ENCODE measurements around the gene POLR3H. TPM values are rescaled to one million over a fixed set of nuclear protein-coding genes. Genes with fewer than 3 reads are reported as not detected.
"Not testable (repeated sequence)": the region's sequence is repeated elsewhere in the genome, so short reads cannot be mapped to it uniquely, and the experiment has no call there.

POLR3H gene
- total RNA-seq, 1 experiment from 2014 or later, result 21.2 TPM

DNA sequence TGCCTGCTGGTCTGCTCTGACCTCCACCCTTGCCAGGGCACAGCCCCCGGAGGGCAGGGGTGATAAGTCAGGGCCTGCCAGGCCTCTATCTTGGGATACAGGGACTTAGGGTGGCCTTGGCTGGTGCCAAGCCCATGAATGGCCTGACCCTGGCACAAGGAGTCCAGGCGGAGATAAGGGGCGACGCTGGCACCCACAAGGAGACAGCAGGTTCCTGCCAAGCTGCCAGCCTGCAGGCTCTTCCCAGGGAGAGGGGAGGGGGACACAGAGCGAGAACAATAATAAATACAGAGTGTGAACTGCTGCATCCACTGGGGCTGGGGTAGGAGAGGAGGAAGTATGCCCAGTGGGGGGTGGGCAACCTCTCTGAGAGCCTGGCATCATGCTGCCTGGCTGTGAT is 17.5 kb upstream of the POLR3H start:
- Histone ChIP-seq H3K9me3 (ENCODE audit: low read length) (no peaks in the 10 kb centered on the region), H3K4me3 (ENCODE audit: low read length) (no peak overlapping the region), H3K9me2 (replicated peaks; ENCODE audit: low read length) (no peaks in the 10 kb centered on the region), H3K79me2 (ENCODE audit: low read length) (no peaks in the 10 kb centered on the region), H3K36me3 (ENCODE audit: low read depth, low read length) (no peaks in the 10 kb centered on the region), H3F3A (ENCODE audit: low read length, unreplicated experiment) (no peaks in the 10 kb centered on the region), H3K27me3 (ENCODE audit: low read length) (no peaks in the 10 kb centered on the region), H3K4me1 (ENCODE audit: insufficient read depth, low read length) (peaks cover 26% of the 10 kb centered on the region), H3K9ac (ENCODE audit: low read length) (no peak overlapping the region), H3K4me2 (ENCODE audit: low read length) (no peak overlapping the region), H2AFZ (ENCODE audit: low read length) (no peak overlapping the region), H3K27ac (ENCODE audit: low read length) (no peak overlapping the region), H4K20me1 (ENCODE audit: low read length) (no peaks in the 10 kb centered on the region)
- POLR2A ChIA-PET (ENCODE audit: unreplicated experiment), result no interaction called here
- TF ChIP-seq EZH2phosphoT487 (IDR thresholded peaks at IDR 0.05; ENCODE audit: borderline replicate concordance, low read length) (no peak), EZH2 (IDR thresholded peaks at IDR 0.05; ENCODE audit: low read length, unreplicated experiment) (no peak)
- TF ChIP-seq, protein P1, sequence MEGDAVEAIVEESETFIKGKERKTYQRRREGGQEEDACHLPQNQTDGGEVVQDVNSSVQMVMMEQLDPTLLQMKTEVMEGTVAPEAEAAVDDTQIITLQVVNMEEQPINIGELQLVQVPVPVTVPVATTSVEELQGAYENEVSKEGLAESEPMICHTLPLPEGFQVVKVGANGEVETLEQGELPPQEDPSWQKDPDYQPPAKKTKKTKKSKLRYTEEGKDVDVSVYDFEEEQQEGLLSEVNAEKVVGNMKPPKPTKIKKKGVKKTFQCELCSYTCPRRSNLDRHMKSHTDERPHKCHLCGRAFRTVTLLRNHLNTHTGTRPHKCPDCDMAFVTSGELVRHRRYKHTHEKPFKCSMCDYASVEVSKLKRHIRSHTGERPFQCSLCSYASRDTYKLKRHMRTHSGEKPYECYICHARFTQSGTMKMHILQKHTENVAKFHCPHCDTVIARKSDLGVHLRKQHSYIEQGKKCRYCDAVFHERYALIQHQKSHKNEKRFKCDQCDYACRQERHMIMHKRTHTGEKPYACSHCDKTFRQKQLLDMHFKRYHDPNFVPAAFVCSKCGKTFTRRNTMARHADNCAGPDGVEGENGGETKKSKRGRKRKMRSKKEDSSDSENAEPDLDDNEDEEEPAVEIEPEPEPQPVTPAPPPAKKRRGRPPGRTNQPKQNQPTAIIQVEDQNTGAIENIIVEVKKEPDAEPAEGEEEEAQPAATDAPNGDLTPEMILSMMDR (conservative IDR thresholded peaks at IDR 0.05; ENCODE audit: low read depth, low read length), result no peak
- BruUV-seq (replicated peaks), result no TSS peak
- CTCF ChIA-PET, result no interaction called here
- intact Hi-C loops (cut with micrococcal nuclease), result no loop called here
- no peak for DNase-seq
- ATAC-seq, result no peak

DNA sequence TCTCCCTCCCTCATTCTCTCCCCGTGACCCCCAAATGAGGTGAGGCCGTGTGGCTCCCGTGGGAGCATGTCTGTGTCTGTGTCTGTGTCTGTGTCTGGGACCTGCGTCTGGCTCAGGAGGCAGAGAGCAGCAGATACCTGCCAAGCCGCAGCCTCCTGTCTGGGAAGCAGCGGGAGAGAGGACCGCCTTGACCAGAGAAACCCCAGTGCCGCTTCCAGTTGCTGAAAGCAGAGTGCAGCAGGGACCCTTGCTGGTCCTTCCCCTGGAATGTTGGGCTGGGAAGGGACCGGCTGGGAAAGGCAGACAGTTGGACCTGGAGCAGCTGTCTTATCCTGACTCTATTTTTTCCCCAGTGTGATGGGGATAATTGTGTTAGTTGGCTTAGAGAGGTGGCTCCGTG is 17.1 kb upstream of the POLR3H start:
- no peak overlapping the region for H3K4me3 ChIP-seq (ENCODE audit: low read length)
- H3K9me2 ChIP-seq (replicated peaks; ENCODE audit: low read length), result no peaks in the 10 kb centered on the region
- peaks cover 26% of the 10 kb centered on the region for H3K4me1 ChIP-seq (ENCODE audit: insufficient read depth, low read length)
- no TSS peak for BruUV-seq (replicated peaks)
- no peaks in the 10 kb centered on the region for H3K9me3 ChIP-seq (ENCODE audit: low read length)
- no peaks in the 10 kb centered on the region for H3K36me3 ChIP-seq (ENCODE audit: low read depth, low read length)
- H3K9ac ChIP-seq (ENCODE audit: low read length), result no peak overlapping the region
- DNase-seq, result no peak
- no peak for ATAC-seq
- no peaks in the 10 kb centered on the region for H3K27me3 ChIP-seq (ENCODE audit: low read length)
- no peak overlapping the region for H2AFZ ChIP-seq (ENCODE audit: low read length)
- ChIA-PET CTCF (no interaction called here), POLR2A (ENCODE audit: unreplicated experiment) (no interaction called here)
- no peaks in the 10 kb centered on the region for H4K20me1 ChIP-seq (ENCODE audit: low read length)
- no peak overlapping the region for H3K4me2 ChIP-seq (ENCODE audit: low read length)
- TF ChIP-seq, protein P1 (conservative IDR thresholded peaks at IDR 0.05; ENCODE audit: low read depth, low read length), result no peak
- TF ChIP-seq EZH2phosphoT487 (IDR thresholded peaks at IDR 0.05; ENCODE audit: borderline replicate concordance, low read length), result no peak
- no peak for TF ChIP-seq EZH2 (IDR thresholded peaks at IDR 0.05; ENCODE audit: low read length, unreplicated experiment)
- no peaks in the 10 kb centered on the region for H3F3A ChIP-seq (ENCODE audit: low read length, unreplicated experiment)
- no peaks in the 10 kb centered on the region for H3K79me2 ChIP-seq (ENCODE audit: low read length)
- intact Hi-C loops (cut with micrococcal nuclease), result no loop called here
- H3K27ac ChIP-seq (ENCODE audit: low read length), result no peak overlapping the region

DNA sequence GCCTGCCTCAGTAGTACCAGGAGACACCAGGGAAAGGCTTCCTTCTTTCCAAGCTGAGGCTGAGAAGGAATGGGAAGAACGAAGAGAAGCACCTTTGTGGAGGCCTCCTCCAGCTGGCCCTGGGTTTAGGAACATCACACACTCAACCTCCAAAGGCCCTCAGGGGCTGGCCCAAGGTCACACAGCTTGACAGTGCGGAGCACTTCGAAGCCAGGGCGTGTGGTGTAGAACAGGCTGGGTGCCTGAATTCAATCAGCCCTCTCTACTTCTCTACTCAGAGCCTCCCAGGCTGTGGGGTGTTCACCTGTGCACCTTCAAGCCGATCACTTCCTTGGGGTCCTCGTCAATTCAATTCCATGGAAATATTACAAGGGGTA is 15.8 kb upstream of the POLR3H start:
- no peak overlapping the region for H2AFZ ChIP-seq (ENCODE audit: low read length)
- POLR2A ChIA-PET (ENCODE audit: unreplicated experiment), result no interaction called here

DNA sequence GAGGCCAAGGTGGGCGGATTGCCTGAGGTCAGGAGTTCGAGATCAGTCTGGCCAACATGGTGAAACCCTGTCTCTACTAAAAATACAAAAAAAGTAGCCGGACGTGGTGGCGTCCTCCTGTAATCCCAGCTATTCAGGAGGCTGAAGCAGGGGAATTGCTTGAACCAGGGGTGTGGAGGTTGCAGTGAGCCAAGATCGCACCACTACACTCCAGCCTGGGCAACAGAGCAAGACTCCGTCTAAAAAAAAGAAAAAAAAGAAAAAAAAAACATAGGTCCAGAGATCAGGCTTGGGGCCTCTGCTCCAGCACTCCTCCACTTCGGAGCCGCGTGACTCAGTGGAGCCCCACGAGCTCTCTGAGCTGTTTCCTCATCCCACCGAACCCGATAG is 14.0 kb upstream of the POLR3H start:
- H3K9me3 ChIP-seq (ENCODE audit: low read length); BruUV-seq (replicated peaks); H3K4me2 ChIP-seq (ENCODE audit: low read length); intact Hi-C loops (cut with micrococcal nuclease); ATAC-seq; H3K27ac ChIP-seq (ENCODE audit: low read length); CTCF ChIA-PET; H3K4me1 ChIP-seq (ENCODE audit: insufficient read depth, low read length); H3K9ac ChIP-seq (ENCODE audit: low read length); H3K4me3 ChIP-seq (ENCODE audit: low read length); H3F3A ChIP-seq (ENCODE audit: low read length, unreplicated experiment); H4K20me1 ChIP-seq (ENCODE audit: low read length); H3K9me2 ChIP-seq (replicated peaks; ENCODE audit: low read length); H3K27me3 ChIP-seq (ENCODE audit: low read length); H2AFZ ChIP-seq (ENCODE audit: low read length); H3K79me2 ChIP-seq (ENCODE audit: low read length); DNase-seq; H3K36me3 ChIP-seq (ENCODE audit: low read depth, low read length); POLR2A ChIA-PET (ENCODE audit: unreplicated experiment): not testable (repeated sequence)

More for the DNA sequence above, 15.8 kb upstream of the POLR3H start:
- Histone ChIP-seq H3K27ac (ENCODE audit: low read length) (no peak overlapping the region), H3K4me3 (ENCODE audit: low read length) (no peak overlapping the region), H3K4me1 (ENCODE audit: insufficient read depth, low read length) (peaks cover 21% of the 10 kb centered on the region), H3K9ac (ENCODE audit: low read length) (no peak overlapping the region), H3K4me2 (ENCODE audit: low read length) (no peak overlapping the region), H3K36me3 (ENCODE audit: low read depth, low read length) (no peaks in the 10 kb centered on the region), H3F3A (ENCODE audit: low read length, unreplicated experiment) (no peaks in the 10 kb centered on the region), H3K9me2 (replicated peaks; ENCODE audit: low read length) (no peaks in the 10 kb centered on the region), H3K9me3 (ENCODE audit: low read length) (no peaks in the 10 kb centered on the region), H3K79me2 (ENCODE audit: low read length) (no peaks in the 10 kb centered on the region), H4K20me1 (ENCODE audit: low read length) (no peaks in the 10 kb centered on the region), H3K27me3 (ENCODE audit: low read length) (no peaks in the 10 kb centered on the region)
- TF ChIP-seq, protein P1 (conservative IDR thresholded peaks at IDR 0.05; ENCODE audit: low read depth, low read length), result no peak
- no TSS peak for BruUV-seq (replicated peaks)
- intact Hi-C loops (cut with micrococcal nuclease), result no loop called here
- CTCF ChIA-PET, result no interaction called here
- DNase-seq (no peak), ATAC-seq (no peak)

All from PC-3 (cell line).